ENCODE results near the gene ANGPTL8. TPM values are rescaled to one million over a fixed set of nuclear protein-coding genes. Genes with fewer than 3 reads are reported as not detected.

Gene ANGPTL8
- polyA plus RNA-seq, 2 of the 4 experiments (the other 2 are of a cell fraction) = 0.12 TPM; not detected in 1

GRCh38 chr19:11246941-11247340 lies 7.5 kb downstream of the ANGPTL8 start:
- H3K27ac ChIP-seq = no peak overlapping the region
- H3K9me3 ChIP-seq = no peaks in the 10 kb centered on the region
- no peak overlapping the region for H3K4me2 ChIP-seq
- 89% methylated on average over 11 of the region's 11 CpGs for WGBS (ENCODE audit: missing lambda C conversion rate)
- no peak for FAIRE-seq
- no peak overlapping the region for H3K4me3 ChIP-seq
- TF ChIP-seq NFE2L2 (conservative IDR thresholded peaks at IDR 0.05; ENCODE audit: low read length) (no peak), FOXS1 (CRISPR knock-in tag; IDR thresholded peaks at IDR 0.05) (no peak), ZFP36 (IDR thresholded peaks at IDR 0.05; ENCODE audit: borderline replicate concordance, partially characterized antibody) (no peak), CHD2 (IDR thresholded peaks at IDR 0.05; ENCODE audit: low read length, partially characterized antibody) (no peak), ESRRA (IDR thresholded peaks at IDR 0.05; ENCODE audit: borderline replicate concordance, low read length) (no peak), RFX5 (IDR thresholded peaks at IDR 0.05) (no peak), SMC3 (IDR thresholded peaks at IDR 0.05) (no peak), HDAC2 (IDR thresholded peaks at IDR 0.05) (no peak), BHLHE40 (IDR thresholded peaks at IDR 0.05; ENCODE audit: low read depth, low read length) (no peak), ZSCAN20 (CRISPR knock-in tag; IDR thresholded peaks at IDR 0.05) (no peak), E2F6 (IDR thresholded peaks at IDR 0.05; ENCODE audit: borderline replicate concordance, low read depth) (no peak), ELK1 (IDR thresholded peaks at IDR 0.05; ENCODE audit: low read depth, low read length) (no peak), HOXA7 (CRISPR knock-in tag; IDR thresholded peaks at IDR 0.05) (no peak), USF2 (IDR thresholded peaks at IDR 0.05) (no peak), CEBPB (IDR thresholded peaks at IDR 0.05) (no peak), JUN (IDR thresholded peaks at IDR 0.05) (no peak), SREBF2 (IDR thresholded peaks at IDR 0.05) (no peak)
- ChIA-PET CTCF (interaction anchor here (0.6 to 0.7 kb wide), 3 partner anchors 11 to 292 kb away, joined by 4 to 6 read pairs (median 4); no protein-coding TSS in a partner anchor), POLR2A (no interaction called here)
- 0 out of 3 replicates have a peak, but pooled peaks cover 4% of the 10 kb centered on the region for H3K4me1 ChIP-seq
- no peak for DNase-seq (ENCODE audit: low read depth in 1 of 2, low spot score in 1 of 2)
- no peak for ATAC-seq

- FAIRE-seq = no peak
These were observed 8.0 kb downstream of the ANGPTL8 start for GRCh38 chr19:11247391-11247790.

GRCh38 chr19:11247934-11248333 lies 8.5 kb downstream of the ANGPTL8 start:
- Histone ChIP-seq H3K4me1 (0 out of 3 replicates have a peak, but pooled peaks cover 4% of the 10 kb centered on the region), H3K27ac (no peak overlapping the region), H3K4me3 (no peak overlapping the region), H3K4me2 (no peak overlapping the region), H3K9me3 (no peaks in the 10 kb centered on the region)
- TF ChIP-seq REST (IDR thresholded peaks at IDR 0.05) (no peak), NR3C1 (IDR thresholded peaks at IDR 0.05) (no peak)
- ChIA-PET POLR2A (no interaction called here), CTCF (no interaction called here)
- ATAC-seq (no peak), FAIRE-seq (no peak), DNase-seq (ENCODE audit: low read depth in 1 of 2, low spot score in 1 of 2) (no peak)
- WGBS (ENCODE audit: missing lambda C conversion rate) = 95% methylated on average over 14 of the region's 14 CpGs

More at GRCh38 chr19:11247391-11247790, 8.0 kb downstream of the ANGPTL8 start:
- DNase-seq (ENCODE audit: low read depth in 1 of 2, low spot score in 1 of 2) (no peak), ATAC-seq (no peak)
- ChIA-PET CTCF (interaction anchor here (0.6 to 0.7 kb wide), 3 partner anchors 11 to 293 kb away, joined by 4 to 6 read pairs (median 4); no protein-coding TSS in a partner anchor), POLR2A (no interaction called here)
- 0 out of 3 replicates have a peak, but pooled peaks cover 4% of the 10 kb centered on the region for H3K4me1 ChIP-seq
- no peak overlapping the region for H3K27ac ChIP-seq
- TF ChIP-seq ELK1 (IDR thresholded peaks at IDR 0.05; ENCODE audit: low read depth, low read length) (no peak), RARB (CRISPR knock-in tag; IDR thresholded peaks at IDR 0.05) (no peak), ZNF302 (CRISPR knock-in tag; IDR thresholded peaks at IDR 0.05) (no peak), JUN (IDR thresholded peaks at IDR 0.05) (no peak), HDAC2 (IDR thresholded peaks at IDR 0.05) (no peak)
- H3K4me3 ChIP-seq = no peak overlapping the region
- WGBS (ENCODE audit: missing lambda C conversion rate) = 100% methylated on average over 4 of the region's 10 CpGs
- H3K9me3 ChIP-seq = no peaks in the 10 kb centered on the region
- H3K4me2 ChIP-seq = no peak overlapping the region

Data from A549 (cell line).